ENCODE results near the gene FHOD1.

Gene FHOD1

DNA sequence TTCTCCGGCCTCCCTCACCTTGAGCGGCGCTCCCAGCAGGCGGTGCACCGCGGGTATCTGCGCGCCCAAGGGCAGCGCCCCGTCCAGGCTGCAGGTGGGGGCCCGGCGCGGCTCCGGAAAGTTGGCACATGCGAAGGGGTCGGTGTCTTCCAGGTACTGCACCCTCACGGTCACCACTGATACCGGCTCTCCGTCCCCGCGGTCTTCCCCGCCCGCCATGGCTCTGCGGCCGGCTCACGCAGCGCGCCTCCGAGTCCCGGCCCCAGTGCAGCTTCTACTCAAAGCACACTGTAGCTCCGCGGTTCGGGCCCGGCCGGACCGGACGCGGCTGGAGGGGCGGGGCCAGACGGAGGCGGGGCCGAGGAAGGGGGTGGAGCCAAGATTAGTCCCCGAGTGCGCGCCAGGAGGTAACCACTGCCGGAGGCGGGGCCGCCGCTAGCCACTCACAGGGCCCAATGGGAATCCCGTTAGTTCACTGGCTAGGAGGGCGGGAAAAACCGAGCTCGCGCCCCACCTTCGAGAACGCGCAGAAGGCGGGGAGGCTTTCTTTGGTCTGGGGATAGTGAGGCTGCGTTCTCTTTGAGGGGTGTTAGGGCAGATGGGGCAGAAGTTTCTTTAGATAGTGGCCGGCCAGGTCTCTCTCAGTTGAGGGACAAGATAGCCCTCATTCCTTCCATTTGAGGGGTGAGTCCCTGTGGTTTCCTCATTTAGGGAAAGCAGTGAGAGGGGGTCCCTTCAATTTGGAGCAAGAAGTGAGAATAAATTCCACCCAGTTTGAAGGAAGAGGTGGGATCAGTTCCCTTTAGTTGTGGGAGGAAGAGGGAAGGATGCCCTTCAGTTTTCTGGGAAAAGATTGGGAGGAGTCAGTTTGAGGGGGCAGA is at the start of gene FHOD1:
FHOD1 (minus strand) TSS at position 290 of the 881 bp plus-strand sequence; CDS start at position 219, 71 bp downstream.
- peak; percentile 100 for DNase-seq

DNA sequence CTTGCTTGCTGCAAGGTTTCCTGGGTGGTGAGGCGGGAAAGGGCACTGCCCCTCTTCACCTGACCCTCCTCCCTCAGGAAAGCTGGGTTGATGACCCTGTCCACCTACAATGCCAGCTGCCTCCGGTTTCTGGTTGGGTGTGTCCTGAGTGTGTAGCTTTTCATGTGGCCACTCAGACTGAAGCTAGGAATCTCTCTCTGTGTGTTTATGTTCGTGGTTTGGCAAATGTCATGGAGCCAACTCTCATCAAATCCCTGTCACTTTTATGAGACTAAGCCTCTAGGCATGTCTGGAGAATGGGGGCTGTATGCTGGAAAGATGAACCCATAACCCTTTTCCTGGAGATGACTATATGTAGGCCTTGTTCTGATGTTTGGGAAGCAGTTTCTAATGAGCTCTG is 49.1 kb upstream of the FHOD1 start:
- no peak for DNase-seq

DNA sequence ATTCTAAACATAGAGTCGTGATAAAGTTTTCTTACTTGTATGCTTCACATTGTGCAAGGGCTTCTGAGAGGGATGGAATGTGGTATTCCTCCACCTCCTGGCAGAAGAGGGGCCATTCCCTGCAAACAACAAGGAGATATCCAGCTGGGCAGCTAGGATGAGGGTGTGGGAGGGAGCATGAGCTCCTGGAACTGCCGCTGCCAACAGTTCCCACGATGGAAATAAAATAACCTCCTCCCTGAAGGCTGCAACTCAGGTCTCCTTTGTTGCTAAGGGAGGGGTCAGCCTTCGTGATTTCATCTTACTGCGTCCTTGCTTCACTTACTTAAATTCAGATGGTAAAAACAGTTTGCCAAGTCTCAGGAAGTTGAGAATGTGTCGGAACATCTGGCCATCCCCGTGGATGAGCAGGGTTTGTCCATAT is 47.7 kb upstream of the FHOD1 start:
- DNase-seq, result no peak

DNA sequence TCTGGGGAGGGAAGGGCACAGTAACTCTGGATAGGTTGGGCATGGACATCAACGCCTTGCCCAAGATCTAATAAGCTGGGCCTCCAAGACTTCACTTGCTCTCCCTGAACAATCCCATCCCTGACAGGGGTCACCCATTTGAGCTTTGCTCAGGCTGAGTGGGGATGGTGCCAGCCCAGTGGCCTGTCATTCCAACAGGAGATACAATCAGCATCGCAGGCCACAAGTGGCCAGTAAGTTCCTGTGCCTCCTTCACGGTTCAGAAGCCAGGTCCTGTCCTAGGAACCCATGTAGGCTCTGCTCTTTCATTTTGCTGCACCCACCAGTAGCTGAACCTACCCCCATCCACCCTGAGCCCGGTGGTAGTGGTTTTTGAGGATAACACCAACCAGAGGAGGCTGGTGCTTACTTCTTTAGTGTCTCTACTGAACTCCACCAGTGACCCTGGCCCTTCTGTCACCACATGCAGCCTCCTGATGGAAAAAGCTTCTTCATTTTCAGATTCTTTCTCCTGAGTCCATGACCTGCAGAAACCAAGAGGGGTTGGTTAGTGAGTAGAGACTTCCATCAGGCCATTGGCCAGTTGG is 47.0 kb upstream of the FHOD1 start:
- no peak for DNase-seq

DNA sequence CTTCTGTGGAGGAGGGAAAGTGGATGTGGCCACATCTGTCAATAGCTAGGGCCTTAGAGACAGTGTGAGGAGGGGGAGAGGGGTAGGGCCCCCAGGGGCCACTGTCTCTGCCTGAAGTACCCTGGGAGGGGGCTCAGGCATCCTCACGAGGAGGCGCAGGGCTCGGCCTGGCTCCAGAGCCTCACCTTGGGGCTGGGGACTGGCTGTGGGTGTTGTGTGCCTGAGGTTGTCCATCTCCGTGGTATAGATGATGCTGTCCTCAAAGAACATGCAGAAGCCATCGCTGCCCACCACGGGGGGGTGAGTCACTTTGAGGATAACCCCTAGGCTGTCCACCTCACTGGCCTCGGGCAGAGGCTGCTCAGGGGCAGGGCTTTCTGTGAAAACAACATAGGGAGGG is 44.2 kb upstream of the FHOD1 start:
- DNase-seq, result no peak

DNA sequence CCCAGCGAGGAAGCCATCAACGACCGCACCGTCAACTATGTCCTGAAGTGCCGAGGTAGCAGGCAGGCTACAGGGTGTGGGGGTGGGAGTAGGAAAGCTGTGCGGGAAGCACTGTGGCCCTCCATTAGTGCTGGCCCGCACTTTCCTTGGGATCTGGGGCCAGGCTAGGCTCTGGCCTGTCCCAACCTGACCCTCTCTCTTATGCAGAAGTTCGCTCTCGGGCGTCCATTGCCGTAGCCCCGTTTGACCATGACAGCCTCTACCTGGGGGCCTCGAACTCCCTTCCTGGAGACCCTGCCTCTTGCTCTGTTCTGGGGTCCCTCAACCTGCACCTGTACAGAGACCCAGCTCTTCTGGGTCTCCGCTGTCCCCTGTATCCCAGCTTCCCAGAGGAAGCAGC is 40.7 kb upstream of the FHOD1 start:
- no peak for DNase-seq

DNA sequence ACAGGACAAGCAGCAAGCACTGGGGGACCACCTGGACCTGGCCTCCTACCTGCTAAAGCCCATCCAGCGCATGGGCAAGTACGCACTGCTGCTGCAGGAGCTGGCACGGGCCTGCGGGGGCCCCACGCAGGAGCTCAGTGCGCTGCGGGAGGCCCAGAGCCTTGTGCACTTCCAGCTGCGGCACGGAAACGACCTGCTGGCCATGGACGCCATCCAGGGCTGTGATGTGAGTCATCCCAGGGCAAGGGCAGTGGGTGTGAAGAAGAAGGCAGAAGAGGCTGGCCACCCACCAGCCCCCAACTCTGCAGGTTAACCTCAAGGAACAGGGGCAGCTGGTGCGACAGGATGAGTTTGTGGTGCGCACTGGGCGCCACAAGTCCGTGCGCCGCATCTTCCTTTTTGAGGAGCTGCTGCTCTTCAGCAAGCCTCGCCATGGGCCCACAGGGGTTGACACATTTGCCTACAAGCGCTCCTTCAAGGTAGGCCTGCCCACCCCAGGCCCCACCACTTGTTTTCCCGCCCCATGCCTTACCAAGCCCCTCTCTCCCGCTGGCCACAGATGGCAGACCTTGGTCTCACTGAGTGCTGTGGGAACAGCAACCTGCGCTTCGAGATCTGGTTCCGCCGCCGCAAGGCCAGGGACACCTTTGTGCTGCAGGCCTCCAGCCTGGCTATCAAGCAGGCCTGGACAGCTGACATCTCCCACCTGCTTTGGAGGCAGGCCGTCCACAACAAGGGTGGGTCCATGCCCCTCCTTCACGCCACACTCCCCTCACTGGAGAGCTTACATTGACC is 39.4 kb upstream of the FHOD1 start:
- DNase-seq, result no peak

DNA sequence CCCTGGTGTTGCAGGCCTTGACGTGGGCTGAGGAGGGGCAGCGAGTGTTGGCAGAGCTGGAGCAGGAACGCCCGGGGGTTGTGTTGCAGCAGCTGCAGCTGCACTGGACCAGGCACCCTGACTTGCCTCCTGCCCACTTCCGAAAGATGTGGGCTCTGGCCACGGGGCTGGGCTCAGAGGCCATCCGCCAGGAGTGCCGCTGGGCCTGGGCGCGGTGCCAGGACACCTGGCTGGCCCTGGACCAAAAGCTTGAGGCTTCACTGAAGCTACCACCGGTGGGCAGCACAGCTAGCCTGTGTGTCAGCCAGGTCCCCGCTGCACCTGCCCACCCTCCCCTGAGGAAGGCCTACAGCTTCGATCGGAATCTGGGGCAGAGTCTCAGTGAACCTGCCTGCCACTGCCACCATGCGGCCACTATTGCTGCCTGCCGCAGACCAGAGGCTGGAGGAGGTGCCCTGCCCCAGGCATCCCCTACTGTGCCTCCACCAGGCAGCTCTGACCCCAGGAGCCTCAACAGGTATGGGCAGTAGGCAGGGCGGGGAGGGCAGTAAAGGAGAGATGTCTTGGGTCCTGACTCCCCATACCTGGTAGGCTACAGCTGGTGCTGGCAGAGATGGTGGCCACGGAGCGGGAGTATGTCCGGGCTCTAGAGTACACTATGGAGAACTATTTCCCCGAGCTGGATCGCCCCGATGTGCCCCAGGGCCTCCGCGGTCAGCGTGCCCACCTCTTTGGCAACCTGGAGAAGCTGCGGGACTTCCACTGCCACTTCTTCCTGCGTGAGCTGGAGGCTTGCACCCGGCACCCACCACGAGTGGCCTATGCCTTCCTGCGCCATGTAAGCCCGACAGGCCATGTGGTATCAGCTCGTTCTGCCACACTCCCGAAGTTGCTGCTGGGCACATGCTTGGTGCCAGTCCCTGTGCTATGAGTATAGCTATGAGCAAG is 37.7 kb upstream of the FHOD1 start:
- no peak for DNase-seq

DNA sequence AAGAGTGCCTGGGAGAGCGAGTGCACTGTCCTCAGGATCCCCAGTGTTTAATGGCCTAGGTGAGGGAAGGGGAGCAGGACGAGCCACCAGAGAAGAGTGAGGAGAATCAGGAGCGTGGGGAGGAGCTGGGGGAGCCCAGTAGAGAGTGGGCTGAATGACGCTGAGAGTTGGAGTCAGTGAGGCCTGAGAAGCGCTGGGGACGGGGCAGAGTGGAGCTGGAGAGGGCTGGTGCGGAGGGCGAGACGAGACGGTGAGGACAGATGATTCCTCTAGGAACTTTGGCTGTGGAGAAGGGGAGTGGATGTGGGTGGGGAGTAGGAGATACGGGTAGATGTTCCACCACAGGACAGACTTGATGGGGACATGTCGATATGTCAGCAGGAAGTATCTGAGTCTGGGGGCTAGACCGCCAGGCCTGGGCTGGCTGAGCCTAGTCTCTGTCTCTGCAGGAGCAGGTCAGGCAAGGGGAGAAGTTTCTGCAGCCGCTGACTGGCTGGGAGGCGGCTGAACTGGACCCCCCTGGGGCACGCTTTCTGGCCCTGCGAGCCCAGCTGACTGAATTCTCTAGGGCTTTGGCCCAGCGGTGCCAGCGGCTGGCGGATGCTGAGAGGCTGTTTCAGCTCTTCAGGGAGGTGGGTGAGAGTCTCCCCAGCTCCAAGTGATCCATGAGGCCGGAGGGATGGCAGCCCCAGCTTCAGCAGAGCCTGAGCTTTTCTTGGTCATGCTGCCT is 36.7 kb upstream of the FHOD1 start:
- DNase-seq, result no peak

DNA sequence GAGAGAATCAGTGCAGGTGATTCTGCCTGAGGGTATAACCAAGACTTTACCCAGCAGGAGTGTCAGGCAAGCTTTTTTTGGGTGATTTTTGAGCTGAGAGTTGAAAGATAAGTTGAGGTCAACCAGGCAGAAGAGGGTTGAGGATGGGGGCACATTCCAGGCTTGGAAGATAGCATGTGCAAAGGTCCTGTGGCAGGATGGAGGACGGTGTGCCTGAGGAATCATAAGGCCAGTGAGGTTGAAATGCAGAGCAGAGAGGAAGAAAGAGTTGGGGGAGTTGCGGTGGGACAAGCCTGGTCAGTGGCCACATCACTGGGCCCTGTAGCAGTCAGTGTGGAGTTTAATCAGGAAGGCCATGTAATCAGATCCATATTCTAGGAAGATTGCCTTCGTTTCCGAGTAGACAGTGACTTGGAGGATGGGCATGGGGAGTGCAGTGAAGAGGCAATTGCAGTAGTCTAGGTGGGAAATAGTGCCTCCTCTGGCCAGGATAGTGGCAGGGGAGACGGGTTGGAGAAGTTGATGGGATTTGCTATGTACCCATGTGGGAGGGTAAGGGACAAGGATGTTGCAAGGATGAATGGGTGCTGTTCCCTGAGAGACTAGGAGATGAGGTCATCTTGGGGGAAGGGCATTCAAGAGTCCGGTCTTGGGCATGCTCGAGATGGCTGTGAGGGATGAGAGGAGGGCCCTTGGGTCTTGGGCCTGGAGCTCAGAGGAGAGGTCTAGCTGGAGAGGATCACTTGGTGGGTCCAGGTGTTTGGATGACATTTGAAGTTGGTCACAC is 36.0 kb upstream of the FHOD1 start:
- no peak for DNase-seq

DNA sequence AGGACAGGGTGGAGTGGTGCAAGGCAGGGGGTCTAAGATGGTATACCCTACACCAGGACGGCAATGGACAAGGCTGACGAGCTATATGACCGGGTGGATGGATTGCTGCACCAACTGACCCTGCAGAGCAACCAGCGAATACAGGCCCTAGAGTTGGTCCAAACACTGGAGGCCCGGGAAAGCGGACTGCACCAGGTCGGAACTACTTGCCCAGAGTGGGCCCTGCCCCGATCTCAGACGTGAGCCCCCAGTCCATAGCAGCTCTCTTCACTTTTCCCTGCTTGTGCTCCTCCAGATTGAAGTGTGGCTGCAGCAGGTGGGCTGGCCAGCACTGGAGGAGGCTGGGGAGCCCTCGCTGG is 35.1 kb upstream of the FHOD1 start:
- DNase-seq, result no peak

DNA sequence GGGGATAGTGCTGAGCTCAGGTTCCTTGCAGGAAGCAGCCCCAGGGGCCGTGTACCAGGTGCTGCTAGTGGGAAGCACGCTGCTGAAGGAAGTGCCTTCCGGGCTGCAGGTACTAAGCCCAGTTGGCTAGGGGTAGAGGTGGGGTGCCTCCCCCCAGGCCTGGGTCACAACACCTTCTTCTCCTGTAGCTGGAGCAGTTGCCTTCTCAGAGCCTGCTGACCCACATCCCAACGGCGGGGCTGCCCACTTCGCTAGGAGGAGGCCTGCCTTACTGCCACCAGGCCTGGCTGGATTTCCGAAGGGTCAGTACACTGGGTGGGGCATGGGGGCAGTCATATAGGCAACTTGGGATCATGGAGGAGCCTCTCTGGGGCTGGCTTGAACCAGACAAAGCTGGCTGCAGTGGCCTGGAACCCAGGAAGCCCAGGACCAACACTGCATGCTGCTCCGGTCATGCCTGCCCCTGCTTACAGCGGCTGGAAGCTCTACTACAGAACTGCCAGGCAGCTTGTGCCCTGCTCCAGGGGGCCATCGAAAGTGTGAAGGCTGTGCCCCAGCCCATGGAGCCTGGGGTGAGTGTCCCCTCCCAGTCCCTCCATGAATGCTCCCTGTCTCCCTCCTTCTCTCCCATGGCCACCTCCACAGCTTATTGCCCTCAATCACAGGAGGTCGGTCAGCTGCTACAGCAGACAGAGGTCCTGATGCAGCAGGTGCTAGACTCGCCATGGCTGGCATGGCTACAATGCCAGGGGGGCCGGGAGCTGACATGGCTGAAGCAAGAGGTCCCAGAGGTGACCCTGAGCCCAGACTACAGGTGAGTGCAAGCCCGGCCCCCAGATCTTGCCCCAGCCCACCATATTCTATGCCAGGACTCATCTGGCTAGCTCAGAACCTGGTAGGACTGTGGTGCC is 34.5 kb upstream of the FHOD1 start:
- no peak for DNase-seq

DNA sequence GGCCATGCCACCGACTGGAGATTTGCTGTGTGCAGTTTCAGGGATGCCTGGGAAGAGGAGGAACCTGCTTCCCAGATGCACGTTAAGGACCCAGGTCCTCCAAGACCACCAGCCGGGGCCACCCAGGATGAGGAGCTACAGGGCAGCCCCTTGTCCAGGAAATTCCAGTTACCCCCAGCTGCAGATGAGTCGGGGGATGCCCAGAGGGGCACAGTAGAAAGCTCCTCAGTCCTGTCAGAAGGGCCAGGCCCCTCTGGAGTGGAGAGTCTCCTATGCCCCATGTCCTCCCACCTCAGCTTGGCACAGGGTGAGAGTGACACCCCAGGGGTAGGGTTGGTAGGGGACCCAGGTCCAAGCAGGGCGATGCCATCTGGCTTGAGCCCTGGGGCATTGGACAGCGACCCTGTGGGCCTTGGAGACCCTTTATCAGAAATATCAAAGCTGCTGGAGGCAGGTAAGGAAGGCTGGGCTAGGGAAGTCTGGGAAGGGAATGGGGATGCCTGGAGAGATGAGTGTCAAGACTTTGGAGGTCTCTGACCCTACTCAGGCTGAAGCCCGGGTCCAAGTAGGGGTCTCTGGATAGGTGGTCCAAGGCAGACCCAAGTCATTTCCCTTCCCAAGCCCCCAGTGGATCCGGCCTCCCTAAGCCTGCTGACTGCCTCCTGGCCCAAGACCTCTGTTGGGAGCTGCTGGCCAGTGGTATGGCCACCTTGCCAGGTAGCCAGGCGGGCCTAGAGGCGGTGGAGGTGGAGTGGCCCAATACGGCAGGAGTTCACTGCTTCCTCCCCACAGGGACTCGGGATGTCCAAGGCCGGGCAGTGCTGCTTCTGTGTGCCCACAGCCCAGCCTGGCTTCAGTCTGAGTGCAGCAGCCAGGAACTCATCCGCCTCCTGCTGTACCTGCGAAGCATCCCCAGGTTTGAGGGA is 33.1 kb upstream of the FHOD1 start:
- DNase-seq, result no peak

DNA sequence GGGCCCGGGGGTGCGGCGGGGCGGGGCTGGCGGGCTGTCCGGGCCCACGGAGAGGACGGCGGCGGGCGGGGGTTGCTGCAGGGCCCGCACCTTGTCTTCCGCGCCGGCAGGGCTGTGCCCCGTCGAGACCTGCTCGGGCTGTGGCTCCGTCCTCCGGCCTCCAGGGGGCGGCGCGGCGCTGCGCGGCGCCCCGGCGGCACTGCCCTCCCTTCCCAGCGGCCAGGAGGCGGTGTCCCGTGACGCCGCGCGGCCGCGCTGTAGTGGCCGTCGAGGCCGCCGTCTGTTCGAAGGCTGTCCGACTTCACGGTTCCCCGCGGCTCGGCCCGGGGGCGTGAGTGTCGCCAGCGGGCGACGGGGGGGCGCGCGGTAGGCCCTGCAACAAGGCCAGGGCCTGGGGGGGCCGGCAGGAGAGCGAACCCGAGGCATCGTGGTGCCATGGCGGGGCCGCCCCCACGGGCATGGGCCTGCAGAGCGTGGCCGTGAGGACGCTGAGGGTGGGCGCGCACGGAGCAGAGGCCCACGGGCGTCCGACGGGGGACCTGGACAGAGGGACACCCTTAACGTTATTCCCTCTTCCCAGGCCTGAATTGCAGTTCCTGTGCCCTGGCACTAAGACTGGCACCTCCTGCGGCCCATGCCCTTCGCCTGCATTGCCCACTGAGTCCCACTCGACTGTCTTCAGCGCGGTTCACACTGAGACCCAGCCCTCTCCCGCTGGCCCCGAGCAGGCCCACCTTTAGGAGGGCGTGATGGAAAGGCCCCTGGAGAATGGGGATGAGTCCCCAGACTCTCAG is 32.2 kb upstream of the FHOD1 start, which contains the start of gene PLEKHG4:
PLEKHG4 (plus strand) TSS at position 237 of the 794 bp plus-strand sequence; CDS start at position 750, 513 bp downstream.
- DNase-seq, result peak; percentile 83 to 86

DNA sequence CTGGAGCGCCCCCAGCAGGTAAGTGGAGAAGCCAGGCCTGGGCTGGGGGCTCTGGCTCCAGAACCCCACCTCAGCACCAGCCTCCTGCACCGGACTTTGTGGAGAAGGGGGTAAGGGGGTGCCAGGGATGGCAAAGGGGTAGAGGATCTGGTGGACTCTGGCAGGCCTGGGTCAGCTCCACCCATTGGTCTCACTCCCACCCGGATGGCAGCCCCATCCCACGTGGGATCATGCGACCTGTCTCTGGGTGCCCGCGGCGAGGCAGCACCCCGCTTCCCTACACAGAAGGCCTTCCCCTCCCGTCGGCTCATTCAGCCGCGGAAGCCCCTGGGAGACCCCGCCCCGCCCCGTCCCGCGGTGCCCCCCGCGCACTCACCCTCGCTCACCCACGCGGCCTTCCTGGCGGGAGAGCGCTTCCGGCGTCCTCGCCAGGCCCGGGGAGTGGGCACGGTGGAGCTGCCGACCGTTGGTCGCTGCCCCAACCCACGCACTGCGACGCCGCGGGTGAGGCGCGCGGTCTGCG is 31.6 kb upstream of the FHOD1 start:
- DNase-seq, result peak; percentile 64 to 74

DNA sequence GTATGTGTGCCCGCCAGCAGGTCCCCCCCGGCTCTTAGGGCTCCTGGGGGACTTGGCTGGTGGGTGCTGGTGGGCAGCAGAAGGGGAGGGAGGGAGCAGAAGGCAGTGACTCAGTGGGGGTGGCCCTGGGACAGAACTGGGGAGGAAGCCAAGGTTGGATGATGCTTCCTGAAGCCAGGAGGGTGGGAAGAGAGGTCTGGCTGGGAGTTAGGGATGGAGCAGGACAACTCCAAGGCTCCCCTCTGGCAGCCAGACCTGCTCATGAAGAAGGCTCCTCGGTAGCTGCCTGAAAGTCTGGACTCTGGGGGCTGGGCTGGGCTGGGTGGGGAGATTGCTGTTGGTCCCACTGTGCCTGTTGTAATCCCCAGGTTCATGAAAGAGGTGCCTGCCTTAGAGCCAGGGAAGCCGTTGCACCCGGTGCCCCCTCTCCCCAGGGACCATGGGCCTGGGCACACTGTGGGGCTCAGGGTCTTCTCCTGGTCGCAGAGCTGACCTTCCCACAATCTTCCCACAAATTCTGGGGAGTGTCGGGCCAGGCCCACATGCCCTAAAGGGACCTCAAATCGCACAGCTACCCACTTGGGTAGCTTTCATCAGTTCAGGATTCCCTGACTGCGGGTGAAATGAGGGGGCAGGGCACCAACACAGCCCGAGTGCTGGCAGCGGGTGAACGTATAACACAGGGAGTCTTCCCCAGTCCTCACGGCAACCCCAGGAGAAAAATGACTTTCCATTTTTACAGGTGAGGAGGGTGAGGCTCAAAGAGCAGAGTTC is 30.9 kb upstream of the FHOD1 start:
- DNase-seq, result peak; percentile 11 to 27

Data from activated CD4-positive, alpha-beta T cell treated with anti-CD3 and anti-CD28 coated beads, Interleukin-2, amount 50 U/mL, for 48 hours (primary cell).